ENCODE results near the gene CAD.

DNA sequence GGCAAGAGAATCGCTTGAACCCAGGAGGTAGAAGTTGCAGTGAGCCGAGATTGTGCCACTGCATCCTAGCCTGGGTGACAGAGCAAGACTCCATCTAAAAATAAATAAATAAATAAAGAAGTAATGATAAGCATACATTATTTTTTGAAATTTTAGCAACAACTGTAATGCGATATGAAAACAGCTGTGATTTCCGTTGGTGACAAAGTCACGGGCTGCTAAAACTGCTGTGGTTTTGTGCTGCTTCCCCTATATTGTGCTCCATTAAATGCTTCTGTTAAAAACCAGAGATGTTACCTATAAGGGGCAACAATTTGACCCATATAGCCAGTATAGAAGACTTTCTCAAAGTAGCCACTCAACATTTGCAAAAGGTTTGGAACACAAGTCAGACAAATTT is 73.4 kb downstream of the CAD start:
- TF ChIP-seq EP300 (IDR thresholded peaks at IDR 0.05) (no peak), CTCF (IDR thresholded peaks at IDR 0.05) (no peak)

All from ovary (tissue), 3 donors.